HepG2 (cell line): ENCODE measurements around the gene BET1L. TPM values are rescaled to one million over a fixed set of nuclear protein-coding genes. Genes with fewer than 3 reads are reported as not detected.

Experiments used
- ATAC-seq: fragments of 200-7000 bp; cut with Tn5 transposase; 3 replicates; pipeline ENCODE4 v1.9.1; 2020; ENCODE audit warnings: mild to moderate bottlenecking, moderate library complexity
- BruUV-seq: library from RNA; stranded (reverse); fragments of 400-500 nt; replicated peaks from 2 replicates; lab custom pipeline; 2021; lab: Mats Ljungman, UMichigan
- CTCF ChIA-PET: fragments of 300-600 bp; formaldehyde crosslinking; extraction: SDS; loops from one replicate; lab custom pipeline; 2021; ENCODE audit warnings: low total read pairs, inconsistent platforms, low intra/inter-chr PET ratio; lab: Yijun Ruan, JAX
- POLR2A ChIA-PET: fragments of 350-600 bp; sonication (Branson Sonifier 250); formaldehyde crosslinking; loops from one replicate; lab custom pipeline; 2020; ENCODE audit warnings: antibody characterized with exemption, inconsistent platforms; lab: Yijun Ruan, JAX
- DNase-seq: peaks from one replicate; pipeline ENCODE4 v3.0.0-alpha.2; 2015; ENCODE audit warnings: low spot score
- FAIRE-seq: peaks from 3 replicates; lab custom pipeline; 2011; peaks lifted over from hg19 to GRCh38; lab: Jason Lieb, UNC
- H2AFZ ChIP-seq: one replicate; pipeline ENCODE4 v1.6.1; 2011; ENCODE audit warnings: low read length, inconsistent platforms
- H3K27ac ChIP-seq: fragments of 300-600 bp; 3 replicates; pipeline ENCODE4 v1.8.0; 2011; ENCODE audit warnings: mixed run types, mild to moderate bottlenecking, mixed read lengths, low read length, inconsistent platforms; ENCODE audit not compliant: insufficient read depth; ENCODE audit errors: extremely low read length
- H3K27me3 ChIP-seq, 2 experiments: fragments of 200-600 bp in 1 of 2; 2 replicates in 1 of 2; 3 replicates in 1 of 2; pipeline versions ENCODE4 v1.6.0 to v1.8.0; 2011; ENCODE audit warnings: low read length in 2 of 2, mild to moderate bottlenecking in 2 of 2, moderate library complexity in 2 of 2, inconsistent platforms in 1 of 2; ENCODE audit not compliant: insufficient read depth in 2 of 2, control insufficient read depth in 1 of 2
- H3K36me3 ChIP-seq, 2 experiments: fragments of 200-600 bp in 1 of 2; replicated peaks in 1 of 2; 2 replicates in 1 of 2; 3 replicates in 1 of 2; pipeline versions ENCODE4 v1.5.1 to v1.8.0; 2011; ENCODE audit warnings: low read length in 2 of 2, inconsistent platforms in 1 of 2; ENCODE audit not compliant: insufficient read depth in 2 of 2, control insufficient read depth in 1 of 2
- H3K4me1 ChIP-seq: 2 replicates; pipeline ENCODE4 v1.5.1; 2012; ENCODE audit warnings: low read length, inconsistent platforms; ENCODE audit not compliant: insufficient read depth
- H3K4me2 ChIP-seq: 2 replicates; pipeline ENCODE4 v1.6.0; 2011; ENCODE audit warnings: low read depth, low read length, inconsistent platforms
- H3K4me3 ChIP-seq, 3 experiments: fragments of 200-600 bp in 1 of 3; sonication (generic), shearing (Covaris generic) in 1 of 3; replicated peaks in 1 of 3; 2 replicates each; pipeline ENCODE4 v1.5.1; 2011 to 2016; ENCODE audit warnings: low read length in 3 of 3, inconsistent platforms in 2 of 3, low read depth in 2 of 3, mild to moderate bottlenecking in 2 of 3, control low read depth in 1 of 3, mixed read lengths in 1 of 3; ENCODE audit not compliant: insufficient read depth in 1 of 3
- H3K79me2 ChIP-seq: one replicate; pipeline ENCODE4 v1.6.1; 2011; ENCODE audit warnings: low read length, inconsistent platforms; ENCODE audit not compliant: insufficient read depth
- H3K9ac ChIP-seq: 2 replicates; pipeline ENCODE4 v1.6.0; 2011; ENCODE audit warnings: mild to moderate bottlenecking, low read depth, low read length, inconsistent platforms; ENCODE audit not compliant: insufficient read depth
- H3K9me3 ChIP-seq: 2 replicates; pipeline ENCODE4 v1.5.1; 2012; ENCODE audit warnings: mild to moderate bottlenecking, low read length
- H4K20me1 ChIP-seq: 2 replicates; pipeline ENCODE4 v1.6.0; 2011; ENCODE audit warnings: inconsistent platforms, mild to moderate bottlenecking, low read length, moderate library complexity; ENCODE audit not compliant: insufficient read depth
- AGO2 ChIP-seq: fragments of 200-400 bp; formaldehyde crosslinking; optimal IDR thresholded peaks from 2 replicates; pipeline ENCODE3; 2017; ENCODE audit warnings: mild to moderate bottlenecking, low read depth, low read length, moderate library complexity
- RBFOX2 ChIP-seq: fragments of 200-400 bp; formaldehyde crosslinking; IDR thresholded peaks from 2 replicates; pipeline ENCODE4 v1.6.1; 2017; ENCODE audit warnings: low read depth, mild to moderate bottlenecking, low read length
- RORA ChIP-seq: sonication (generic); formaldehyde crosslinking; IDR thresholded peaks from 2 replicates; pipeline ENCODE4 v1.5.0; 2020; ENCODE audit warnings: mild to moderate bottlenecking, missing genetic modification reagents, moderate library complexity
- ZSCAN22 ChIP-seq: sonication (generic); formaldehyde crosslinking; IDR thresholded peaks from 2 replicates; pipeline ENCODE4 v1.4.0; 2020; ENCODE audit warnings: mild to moderate bottlenecking, missing genetic modification reagents
- WGBS: methylation state at CpG from one replicate; pipeline ENCODE4 v1.1.6; 2017; ENCODE audit warnings: low lambda C conversion rate; 5-methylcytosine and 5-hydroxymethylcytosine counted together
- in situ Hi-C: cut with HindIII; loops from 2 replicates; pipeline ENCODE4 v1.10.0; 2017; ENCODE audit warnings: low pct_unique_long_range_greater_than_20kb; ENCODE audit not compliant: extremely low pct_ligation_motif_present
- intact Hi-C: fragments of 100-400 bp; cut with micrococcal nuclease; formaldehyde crosslinking; loops from one replicate; pipeline ENCODE4 v1.10.0; 2022; ENCODE audit not compliant: unreplicated experiment
- polyA plus RNA-seq, 8 experiments: library from polyadenylated mRNA; depleted of rRNA in 3 of 8; stranded (reverse) in 7 of 8; unstranded in 1 of 8; fragments of >200 nt; fragmentation: Illumina TruSeq in 4 of 8; extraction: Trizol in 4 of 8; gene quantifications; 2 replicates each; pipeline versions ENCODE4 v1.2.1 to v1.2.3, GENCODE V29; 2011 to 2016; ENCODE audit warnings: low read depth in 4 of 8, missing spikeins in 1 of 8, mixed read lengths in 1 of 8; ENCODE audit not compliant: insufficient read depth in 1 of 8
- total RNA-seq, 5 experiments: library from RNA; depleted of rRNA; stranded (reverse); fragments of >200 nt; fragmentation: Illumina TruSeq; extraction: Trizol; gene quantifications; 2 replicates each; pipeline ENCODE4 v1.2.3, GENCODE V29; 2016; ENCODE audit warnings: low read depth in 1 of 5
- TF ChIP-seq, protein P1 (sequence below): sonication (generic); formaldehyde crosslinking; IDR thresholded peaks from 2 replicates; pipeline ENCODE4 v1.4.0; 2020; ENCODE audit warnings: missing genetic modification reagents, borderline replicate concordance
- TF ChIP-seq, protein P2 (sequence below): sonication (generic); formaldehyde crosslinking; IDR thresholded peaks from 2 replicates; pipeline ENCODE4 v1.8.0; 2022; ENCODE audit warnings: mild to moderate bottlenecking, missing genetic modification reagents; ENCODE audit not compliant: insufficient replicate concordance
- TF ChIP-seq, protein P3 (sequence below): sonication (generic); formaldehyde crosslinking; IDR thresholded peaks from 2 replicates; pipeline ENCODE4 v1.8.1; 2023; ENCODE audit warnings: missing genetic modification reagents, mild to moderate bottlenecking, borderline replicate concordance

The BET1L gene
- total and polyA plus RNA-seq, 2 of the 13 experiments (the other 11 are each of a cell fraction or from before 2014, with no cell fraction given), result 26.2 to 59.6 TPM

DNA sequence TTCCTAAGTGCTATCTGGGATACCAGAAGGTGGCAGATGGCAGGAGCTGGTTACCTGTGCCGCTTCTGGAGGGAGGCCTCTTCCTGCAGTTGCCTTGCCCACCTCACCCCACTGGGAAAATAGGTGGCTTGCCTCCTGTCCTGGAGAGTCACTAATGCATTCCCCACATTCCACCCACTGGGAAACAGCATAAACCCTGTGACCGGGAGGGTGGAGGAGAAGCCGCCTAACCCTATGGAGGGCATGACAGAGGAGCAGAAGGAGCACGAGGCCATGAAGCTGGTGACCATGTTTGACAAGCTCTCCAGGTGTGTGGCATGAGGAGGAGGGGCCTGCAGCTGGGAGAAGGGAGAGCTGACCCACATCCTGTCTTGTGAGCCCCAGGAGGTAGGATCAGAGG, 5.9 kb upstream of the BET1L start (continued):
- TF ChIP-seq, protein P1, sequence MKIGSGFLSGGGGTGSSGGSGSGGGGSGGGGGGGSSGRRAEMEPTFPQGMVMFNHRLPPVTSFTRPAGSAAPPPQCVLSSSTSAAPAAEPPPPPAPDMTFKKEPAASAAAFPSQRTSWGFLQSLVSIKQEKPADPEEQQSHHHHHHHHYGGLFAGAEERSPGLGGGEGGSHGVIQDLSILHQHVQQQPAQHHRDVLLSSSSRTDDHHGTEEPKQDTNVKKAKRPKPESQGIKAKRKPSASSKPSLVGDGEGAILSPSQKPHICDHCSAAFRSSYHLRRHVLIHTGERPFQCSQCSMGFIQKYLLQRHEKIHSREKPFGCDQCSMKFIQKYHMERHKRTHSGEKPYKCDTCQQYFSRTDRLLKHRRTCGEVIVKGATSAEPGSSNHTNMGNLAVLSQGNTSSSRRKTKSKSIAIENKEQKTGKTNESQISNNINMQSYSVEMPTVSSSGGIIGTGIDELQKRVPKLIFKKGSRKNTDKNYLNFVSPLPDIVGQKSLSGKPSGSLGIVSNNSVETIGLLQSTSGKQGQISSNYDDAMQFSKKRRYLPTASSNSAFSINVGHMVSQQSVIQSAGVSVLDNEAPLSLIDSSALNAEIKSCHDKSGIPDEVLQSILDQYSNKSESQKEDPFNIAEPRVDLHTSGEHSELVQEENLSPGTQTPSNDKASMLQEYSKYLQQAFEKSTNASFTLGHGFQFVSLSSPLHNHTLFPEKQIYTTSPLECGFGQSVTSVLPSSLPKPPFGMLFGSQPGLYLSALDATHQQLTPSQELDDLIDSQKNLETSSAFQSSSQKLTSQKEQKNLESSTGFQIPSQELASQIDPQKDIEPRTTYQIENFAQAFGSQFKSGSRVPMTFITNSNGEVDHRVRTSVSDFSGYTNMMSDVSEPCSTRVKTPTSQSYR (CRISPR knock-in tag), result no peak
- TF ChIP-seq, protein P2, sequence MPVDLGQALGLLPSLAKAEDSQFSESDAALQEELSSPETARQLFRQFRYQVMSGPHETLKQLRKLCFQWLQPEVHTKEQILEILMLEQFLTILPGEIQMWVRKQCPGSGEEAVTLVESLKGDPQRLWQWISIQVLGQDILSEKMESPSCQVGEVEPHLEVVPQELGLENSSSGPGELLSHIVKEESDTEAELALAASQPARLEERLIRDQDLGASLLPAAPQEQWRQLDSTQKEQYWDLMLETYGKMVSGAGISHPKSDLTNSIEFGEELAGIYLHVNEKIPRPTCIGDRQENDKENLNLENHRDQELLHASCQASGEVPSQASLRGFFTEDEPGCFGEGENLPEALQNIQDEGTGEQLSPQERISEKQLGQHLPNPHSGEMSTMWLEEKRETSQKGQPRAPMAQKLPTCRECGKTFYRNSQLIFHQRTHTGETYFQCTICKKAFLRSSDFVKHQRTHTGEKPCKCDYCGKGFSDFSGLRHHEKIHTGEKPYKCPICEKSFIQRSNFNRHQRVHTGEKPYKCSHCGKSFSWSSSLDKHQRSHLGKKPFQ (CRISPR knock-in tag), result no peak
- TF ChIP-seq, protein P3, sequence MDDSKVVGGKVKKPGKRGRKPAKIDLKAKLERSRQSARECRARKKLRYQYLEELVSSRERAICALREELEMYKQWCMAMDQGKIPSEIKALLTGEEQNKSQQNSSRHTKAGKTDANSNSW (CRISPR knock-in tag), result no peak
- TF ChIP-seq RORA (CRISPR knock-in tag), result no peak
- TF ChIP-seq, all 625 proteins: peak for 0

DNA sequence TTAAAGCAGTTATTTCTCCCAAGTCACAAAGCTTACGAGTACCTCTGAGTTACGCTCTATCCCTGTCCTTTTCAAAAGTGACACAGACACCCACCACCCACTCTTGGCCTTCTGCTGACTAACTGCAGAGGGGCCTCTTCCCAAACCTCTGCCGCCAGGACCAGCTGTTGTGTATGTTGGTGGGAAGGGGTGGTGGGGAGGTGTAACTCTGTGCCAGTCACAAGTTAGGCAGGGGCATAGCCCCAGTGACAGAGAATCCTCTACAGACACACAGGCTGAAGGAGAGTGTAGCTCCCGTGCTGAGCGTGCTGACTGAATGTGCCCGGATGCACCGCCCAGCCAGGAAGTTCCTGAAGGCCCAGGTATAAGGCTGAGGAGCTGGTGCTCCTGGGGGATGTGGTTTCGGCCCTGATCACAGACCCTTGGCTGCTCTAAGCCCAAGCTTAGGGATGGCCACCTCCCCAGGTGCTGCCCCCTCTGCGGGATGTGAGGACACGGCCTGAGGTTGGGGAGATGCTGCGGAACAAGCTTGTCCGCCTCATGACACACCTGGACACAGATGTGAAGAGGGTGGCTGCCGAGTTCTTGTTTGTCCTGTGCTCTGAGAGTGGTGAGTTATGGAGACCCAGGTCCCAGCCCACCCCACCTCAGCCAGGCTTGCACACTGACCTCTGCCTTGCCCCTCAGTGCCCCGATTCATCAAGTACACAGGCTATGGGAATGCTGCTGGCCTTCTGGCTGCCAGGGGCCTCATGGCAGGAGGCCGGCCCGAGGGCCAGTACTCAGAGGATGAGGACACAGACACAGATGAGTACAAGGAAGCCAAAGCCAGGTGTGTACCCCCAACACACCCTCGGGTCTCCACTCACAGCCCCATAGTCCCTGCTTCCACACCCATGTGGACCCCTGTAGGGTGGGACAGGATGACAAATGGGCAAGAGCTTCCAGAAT, 5.2 kb upstream of the BET1L start:
- Histone ChIP-seq H4K20me1 (no peaks in the 10 kb centered on the region; the same call in 1 of the 2 replicates), H2AFZ (no peak overlapping the region), H3K9ac (no peak overlapping the region), H3K79me2 (peaks cover 26% of the 10 kb centered on the region), H3K27ac (no peak overlapping the region), H3K4me2 (no peak overlapping the region), H3K9me3 (no peaks in the 10 kb centered on the region), H3K36me3 (peaks cover 36 to 59% of the 10 kb centered on the region in 2 experiments), H3K4me3 (no peak overlapping the region), H3K27me3 (no peaks in the 10 kb centered on the region; a peak in 1 of 5 replicates), H3K4me1 (peaks cover 40% of the 10 kb centered on the region)
- in situ Hi-C loops, result no loop called here
- CTCF ChIA-PET, result no interaction called here
- 93% methylated on average over 5 of the region's 17 CpGs for WGBS
- ATAC-seq, result no peak
- DNase-seq, result no peak
- intact Hi-C loops, result no loop called here
- POLR2A ChIA-PET, result no interaction called here
- FAIRE-seq, result no peak
- TF ChIP-seq AGO2 (peak; percentile 63), RBFOX2 (peak; percentile 28; the same call in 1 of the 2 replicates), ZSCAN22 (CRISPR knock-in tag) (no peak)
- no TSS peak for BruUV-seq
